ENCODE data around the gene FAM240B.

GRCh38 chr9:38747941-38748340 lies 28.0 kb upstream of the FAM240B start:
- TF ChIP-seq HNF4A (conservative IDR thresholded peaks at IDR 0.05): no peak
- TF ChIP-seq, protein P1, sequence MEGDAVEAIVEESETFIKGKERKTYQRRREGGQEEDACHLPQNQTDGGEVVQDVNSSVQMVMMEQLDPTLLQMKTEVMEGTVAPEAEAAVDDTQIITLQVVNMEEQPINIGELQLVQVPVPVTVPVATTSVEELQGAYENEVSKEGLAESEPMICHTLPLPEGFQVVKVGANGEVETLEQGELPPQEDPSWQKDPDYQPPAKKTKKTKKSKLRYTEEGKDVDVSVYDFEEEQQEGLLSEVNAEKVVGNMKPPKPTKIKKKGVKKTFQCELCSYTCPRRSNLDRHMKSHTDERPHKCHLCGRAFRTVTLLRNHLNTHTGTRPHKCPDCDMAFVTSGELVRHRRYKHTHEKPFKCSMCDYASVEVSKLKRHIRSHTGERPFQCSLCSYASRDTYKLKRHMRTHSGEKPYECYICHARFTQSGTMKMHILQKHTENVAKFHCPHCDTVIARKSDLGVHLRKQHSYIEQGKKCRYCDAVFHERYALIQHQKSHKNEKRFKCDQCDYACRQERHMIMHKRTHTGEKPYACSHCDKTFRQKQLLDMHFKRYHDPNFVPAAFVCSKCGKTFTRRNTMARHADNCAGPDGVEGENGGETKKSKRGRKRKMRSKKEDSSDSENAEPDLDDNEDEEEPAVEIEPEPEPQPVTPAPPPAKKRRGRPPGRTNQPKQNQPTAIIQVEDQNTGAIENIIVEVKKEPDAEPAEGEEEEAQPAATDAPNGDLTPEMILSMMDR (IDR thresholded peaks at IDR 0.05; ENCODE audit: low read depth, low read length, missing input control): no peak
- TF ChIP-seq RXRA (IDR thresholded peaks at IDR 0.05): no peak
- TF ChIP-seq, protein P2, sequence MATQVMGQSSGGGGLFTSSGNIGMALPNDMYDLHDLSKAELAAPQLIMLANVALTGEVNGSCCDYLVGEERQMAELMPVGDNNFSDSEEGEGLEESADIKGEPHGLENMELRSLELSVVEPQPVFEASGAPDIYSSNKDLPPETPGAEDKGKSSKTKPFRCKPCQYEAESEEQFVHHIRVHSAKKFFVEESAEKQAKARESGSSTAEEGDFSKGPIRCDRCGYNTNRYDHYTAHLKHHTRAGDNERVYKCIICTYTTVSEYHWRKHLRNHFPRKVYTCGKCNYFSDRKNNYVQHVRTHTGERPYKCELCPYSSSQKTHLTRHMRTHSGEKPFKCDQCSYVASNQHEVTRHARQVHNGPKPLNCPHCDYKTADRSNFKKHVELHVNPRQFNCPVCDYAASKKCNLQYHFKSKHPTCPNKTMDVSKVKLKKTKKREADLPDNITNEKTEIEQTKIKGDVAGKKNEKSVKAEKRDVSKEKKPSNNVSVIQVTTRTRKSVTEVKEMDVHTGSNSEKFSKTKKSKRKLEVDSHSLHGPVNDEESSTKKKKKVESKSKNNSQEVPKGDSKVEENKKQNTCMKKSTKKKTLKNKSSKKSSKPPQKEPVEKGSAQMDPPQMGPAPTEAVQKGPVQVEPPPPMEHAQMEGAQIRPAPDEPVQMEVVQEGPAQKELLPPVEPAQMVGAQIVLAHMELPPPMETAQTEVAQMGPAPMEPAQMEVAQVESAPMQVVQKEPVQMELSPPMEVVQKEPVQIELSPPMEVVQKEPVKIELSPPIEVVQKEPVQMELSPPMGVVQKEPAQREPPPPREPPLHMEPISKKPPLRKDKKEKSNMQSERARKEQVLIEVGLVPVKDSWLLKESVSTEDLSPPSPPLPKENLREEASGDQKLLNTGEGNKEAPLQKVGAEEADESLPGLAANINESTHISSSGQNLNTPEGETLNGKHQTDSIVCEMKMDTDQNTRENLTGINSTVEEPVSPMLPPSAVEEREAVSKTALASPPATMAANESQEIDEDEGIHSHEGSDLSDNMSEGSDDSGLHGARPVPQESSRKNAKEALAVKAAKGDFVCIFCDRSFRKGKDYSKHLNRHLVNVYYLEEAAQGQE (IDR thresholded peaks at IDR 0.05): no peak
- TF ChIP-seq YY1 (IDR thresholded peaks at IDR 0.05): no peak
- no peak for TF ChIP-seq HNF4G (IDR thresholded peaks at IDR 0.05)
- TF ChIP-seq TAF1 (conservative IDR thresholded peaks at IDR 0.05): no peak
- TF ChIP-seq, protein P3, sequence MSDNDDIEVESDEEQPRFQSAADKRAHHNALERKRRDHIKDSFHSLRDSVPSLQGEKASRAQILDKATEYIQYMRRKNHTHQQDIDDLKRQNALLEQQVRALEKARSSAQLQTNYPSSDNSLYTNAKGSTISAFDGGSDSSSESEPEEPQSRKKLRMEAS (IDR thresholded peaks at IDR 0.05): no peak

All from liver (tissue), 3 donors.